ENCODE data around the gene HMGB4. TPM values are rescaled to one million over a fixed set of nuclear protein-coding genes. Genes with fewer than 3 reads are reported as not detected.

Gene HMGB4
- total and polyA plus RNA-seq, 7 donors = not detected

DNA sequence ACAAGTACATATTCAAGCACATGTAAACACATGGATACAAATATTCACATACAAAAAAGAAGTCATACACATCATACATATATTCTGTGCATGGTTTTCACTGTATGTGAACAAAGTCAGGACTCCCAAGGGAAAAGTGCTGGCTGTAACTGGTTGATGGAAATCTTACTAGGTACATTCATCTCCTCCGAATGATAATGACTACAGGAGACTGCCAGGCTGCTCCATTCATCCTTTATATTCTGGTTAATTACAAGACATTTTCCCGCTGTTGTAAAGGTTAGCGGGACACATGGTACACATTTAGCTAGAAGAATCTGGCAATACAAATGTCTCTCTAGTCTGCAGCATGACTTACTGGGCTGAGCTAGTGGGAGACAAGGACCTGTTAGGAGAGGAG is 26.2 kb upstream of the HMGB4 start:
- Histone ChIP-seq H3K36me3 (no peaks in the 10 kb centered on the region), H3K27me3 (no peaks in the 10 kb centered on the region), H3K4me3 (no peak overlapping the region), H3K9me3 (no peaks in the 10 kb centered on the region), H3K4me1 (no peaks in the 10 kb centered on the region), H3K27ac (no peak overlapping the region)
- TF ChIP-seq EP300 (IDR thresholded peaks at IDR 0.05) (no peak), POLR2AphosphoS5 (IDR thresholded peaks at IDR 0.05) (no peak), POLR2A (IDR thresholded peaks at IDR 0.05) (no peak)
- TF ChIP-seq, protein P1, sequence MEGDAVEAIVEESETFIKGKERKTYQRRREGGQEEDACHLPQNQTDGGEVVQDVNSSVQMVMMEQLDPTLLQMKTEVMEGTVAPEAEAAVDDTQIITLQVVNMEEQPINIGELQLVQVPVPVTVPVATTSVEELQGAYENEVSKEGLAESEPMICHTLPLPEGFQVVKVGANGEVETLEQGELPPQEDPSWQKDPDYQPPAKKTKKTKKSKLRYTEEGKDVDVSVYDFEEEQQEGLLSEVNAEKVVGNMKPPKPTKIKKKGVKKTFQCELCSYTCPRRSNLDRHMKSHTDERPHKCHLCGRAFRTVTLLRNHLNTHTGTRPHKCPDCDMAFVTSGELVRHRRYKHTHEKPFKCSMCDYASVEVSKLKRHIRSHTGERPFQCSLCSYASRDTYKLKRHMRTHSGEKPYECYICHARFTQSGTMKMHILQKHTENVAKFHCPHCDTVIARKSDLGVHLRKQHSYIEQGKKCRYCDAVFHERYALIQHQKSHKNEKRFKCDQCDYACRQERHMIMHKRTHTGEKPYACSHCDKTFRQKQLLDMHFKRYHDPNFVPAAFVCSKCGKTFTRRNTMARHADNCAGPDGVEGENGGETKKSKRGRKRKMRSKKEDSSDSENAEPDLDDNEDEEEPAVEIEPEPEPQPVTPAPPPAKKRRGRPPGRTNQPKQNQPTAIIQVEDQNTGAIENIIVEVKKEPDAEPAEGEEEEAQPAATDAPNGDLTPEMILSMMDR (IDR thresholded peaks at IDR 0.05) = no peak
- intact Hi-C loops (cut with DNase I) = no loop called here
- DNase-seq = no peak
- 87 to 90% methylated on average over 3 of the region's 3 CpGs for WGBS, 2 donors

DNA sequence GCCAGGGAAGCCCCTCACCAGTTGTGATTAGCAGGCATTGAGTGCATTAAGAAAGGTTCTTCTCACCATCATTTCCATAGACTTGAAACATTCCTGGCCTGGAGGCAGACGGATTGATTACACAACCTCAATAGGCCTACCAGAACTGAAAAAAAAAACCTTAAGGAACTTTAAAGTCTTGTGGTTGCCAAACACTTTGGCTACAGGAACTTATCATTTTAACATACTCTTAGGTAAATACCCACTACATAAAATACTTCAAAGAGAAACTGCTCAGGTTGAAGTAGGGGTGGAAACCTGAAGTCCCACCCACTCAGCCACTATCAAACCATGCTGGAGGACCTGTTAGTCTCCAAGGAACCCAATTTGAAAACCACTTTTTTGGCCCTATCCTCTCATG is 22.4 kb upstream of the HMGB4 start:
- Histone ChIP-seq H3K4me3 (no peak overlapping the region), H3K36me3 (no peaks in the 10 kb centered on the region), H3K27me3 (no peaks in the 10 kb centered on the region), H3K27ac (no peak overlapping the region), H3K9me3 (no peaks in the 10 kb centered on the region), H3K4me1 (no peaks in the 10 kb centered on the region)
- intact Hi-C loops (cut with DNase I) = no loop called here
- 66 to 72% methylated on average over 1 of the region's 1 CpG for WGBS, 2 donors
- no peak for TF ChIP-seq POLR2AphosphoS5 (IDR thresholded peaks at IDR 0.05)
- TF ChIP-seq EP300 (IDR thresholded peaks at IDR 0.05) = no peak
- no peak for TF ChIP-seq POLR2A (IDR thresholded peaks at IDR 0.05)
- TF ChIP-seq, protein P1 (IDR thresholded peaks at IDR 0.05) = no peak
- DNase-seq = no peak

DNA sequence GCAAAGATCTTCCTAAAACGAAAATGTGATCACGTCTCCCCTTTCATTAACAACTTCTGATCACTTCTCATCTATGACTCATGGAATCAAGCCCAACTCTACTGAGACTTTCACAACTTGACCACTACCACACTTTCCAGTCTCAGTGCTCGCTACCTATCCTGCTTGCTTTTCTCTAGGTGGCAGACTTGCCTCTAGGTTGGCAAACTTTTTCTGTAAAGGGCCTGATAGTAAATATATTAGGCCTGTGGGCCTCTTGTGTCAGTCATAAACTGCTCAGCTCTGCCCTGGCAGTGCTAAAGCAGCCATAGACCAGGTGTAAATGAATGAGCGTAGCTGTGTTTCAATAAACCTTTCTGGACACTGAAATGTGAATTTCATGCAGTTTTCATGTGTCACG is 21.5 kb upstream of the HMGB4 start:
- WGBS, 2 donors = 84 to 91% methylated on average over 5 of the region's 5 CpGs
- no peak for DNase-seq
- no peak overlapping the region for H3K27ac ChIP-seq
- TF ChIP-seq EP300 (IDR thresholded peaks at IDR 0.05) (no peak), POLR2A (IDR thresholded peaks at IDR 0.05) (no peak)
- TF ChIP-seq, protein P1 (IDR thresholded peaks at IDR 0.05) = no peak
- no peaks in the 10 kb centered on the region for H3K27me3 ChIP-seq
- no peaks in the 10 kb centered on the region for H3K9me3 ChIP-seq
- H3K4me1 ChIP-seq = no peaks in the 10 kb centered on the region
- H3K36me3 ChIP-seq = no peaks in the 10 kb centered on the region
- intact Hi-C loops (cut with DNase I) = no loop called here
- no peak overlapping the region for H3K4me3 ChIP-seq

DNA sequence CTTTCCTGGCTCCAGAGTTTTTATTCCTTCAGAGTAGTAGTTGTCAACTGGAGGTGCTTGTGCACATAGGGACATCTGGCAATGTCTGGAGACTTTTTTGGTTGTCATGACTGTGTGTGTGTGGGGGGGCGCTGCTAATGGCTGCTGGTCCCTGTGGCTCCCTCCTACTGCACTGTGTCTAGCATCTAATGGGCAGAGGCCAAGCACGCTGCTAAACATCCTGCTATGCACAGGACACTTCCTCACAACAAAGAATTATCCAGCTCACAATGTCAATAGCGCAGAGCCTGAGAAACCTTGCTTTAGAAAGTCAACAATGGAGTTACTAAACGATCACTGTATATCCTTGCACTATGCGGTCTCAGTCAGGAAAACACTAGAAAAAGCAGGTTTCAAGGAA is 19.7 kb upstream of the HMGB4 start:
- WGBS, 2 donors = 64 to 69% methylated on average over 5 of the region's 5 CpGs
- Histone ChIP-seq H3K9me3 (no peaks in the 10 kb centered on the region), H3K4me3 (no peak overlapping the region), H3K27me3 (no peaks in the 10 kb centered on the region), H3K36me3 (no peaks in the 10 kb centered on the region), H3K4me1 (no peaks in the 10 kb centered on the region), H3K27ac (no peak overlapping the region)
- TF ChIP-seq POLR2AphosphoS5 (IDR thresholded peaks at IDR 0.05) (no peak), EP300 (IDR thresholded peaks at IDR 0.05) (no peak), POLR2A (IDR thresholded peaks at IDR 0.05) (no peak)
- TF ChIP-seq, protein P1 (IDR thresholded peaks at IDR 0.05) = no peak
- intact Hi-C loops (cut with DNase I) = no loop called here
- no peak for DNase-seq

DNA sequence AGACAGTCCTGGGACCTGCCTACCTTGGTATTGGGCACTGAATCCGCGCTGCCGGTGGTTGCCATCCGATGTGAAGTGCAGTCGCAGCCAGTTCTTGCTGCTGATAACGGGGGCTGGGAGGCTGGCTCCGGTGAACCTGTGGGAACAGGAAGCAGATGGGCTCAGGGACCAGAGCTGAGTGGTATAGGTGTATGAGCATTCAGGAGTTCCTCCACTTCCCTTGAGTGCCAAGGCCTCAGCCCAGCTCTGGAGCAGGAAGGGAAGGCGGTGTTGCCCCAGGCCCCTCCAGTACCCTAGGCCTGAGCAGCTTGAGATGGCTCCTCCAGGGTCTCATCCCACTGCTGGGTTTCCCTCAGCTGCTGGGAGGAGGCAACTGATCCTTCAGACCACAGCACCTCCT is 17.0 kb upstream of the HMGB4 start:
- Histone ChIP-seq H3K27me3 (no peaks in the 10 kb centered on the region), H3K4me3 (no peak overlapping the region), H3K4me1 (no peaks in the 10 kb centered on the region), H3K27ac (no peak overlapping the region), H3K36me3 (no peaks in the 10 kb centered on the region), H3K9me3 (no peaks in the 10 kb centered on the region)
- intact Hi-C loops (cut with DNase I) = no loop called here
- TF ChIP-seq POLR2AphosphoS5 (IDR thresholded peaks at IDR 0.05) (no peak), EP300 (IDR thresholded peaks at IDR 0.05) (no peak), POLR2A (IDR thresholded peaks at IDR 0.05) (no peak)
- TF ChIP-seq, protein P1 (IDR thresholded peaks at IDR 0.05) = no peak
- no peak for DNase-seq
- 88 to 93% methylated on average over 8 of the region's 8 CpGs for WGBS, 2 donors
